ENCODE measurements around the gene FKTN. TPM values are rescaled to one million over a fixed set of nuclear protein-coding genes. Genes with fewer than 3 reads are reported as not detected.
"Not testable (repeated sequence)": the region's sequence is repeated elsewhere in the genome, so short reads cannot be mapped to it uniquely, and the experiment has no call there.

Gene FKTN
- total RNA-seq, 4 donors from 2014 or later = 6.0 to 49.6 (median 9.7) TPM

DNA sequence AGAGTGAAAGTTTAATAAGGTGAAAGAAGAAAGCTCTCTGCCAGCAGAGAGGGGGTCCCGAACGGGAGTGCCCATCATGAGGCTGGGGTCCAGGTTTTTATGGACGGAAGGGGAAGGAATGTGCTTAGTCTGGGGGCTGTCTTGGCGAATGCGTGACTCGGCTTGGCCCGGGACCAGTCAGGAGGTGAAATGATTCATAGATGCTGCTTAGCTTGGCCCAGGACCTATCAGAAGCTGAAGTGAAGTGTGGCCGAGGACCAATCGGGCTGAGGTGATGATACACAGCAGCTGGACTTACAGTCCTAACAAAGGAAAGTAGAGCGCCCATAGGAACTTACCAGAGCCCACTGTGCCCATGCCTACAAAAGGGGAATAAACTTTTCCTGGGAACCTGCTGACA lies 3.9 kb upstream of the FKTN start:
- Histone ChIP-seq H3K9me3 (no peaks in the 10 kb centered on the region), H3K4me3 (no peak overlapping the region), H3K36me3 (no peaks in the 10 kb centered on the region), H3K27me3 (no peaks in the 10 kb centered on the region), H3K27ac (no peak overlapping the region), H3K4me1 (peaks cover 12% of the 10 kb centered on the region)
- DNase-seq (ENCODE audit: low spot score in 2 of 2) = no peak
- 73% methylated on average over 10 of the region's 10 CpGs for WGBS
- no peak for TF ChIP-seq POLR2A (IDR thresholded peaks at IDR 0.05)
- TF ChIP-seq, protein P1, sequence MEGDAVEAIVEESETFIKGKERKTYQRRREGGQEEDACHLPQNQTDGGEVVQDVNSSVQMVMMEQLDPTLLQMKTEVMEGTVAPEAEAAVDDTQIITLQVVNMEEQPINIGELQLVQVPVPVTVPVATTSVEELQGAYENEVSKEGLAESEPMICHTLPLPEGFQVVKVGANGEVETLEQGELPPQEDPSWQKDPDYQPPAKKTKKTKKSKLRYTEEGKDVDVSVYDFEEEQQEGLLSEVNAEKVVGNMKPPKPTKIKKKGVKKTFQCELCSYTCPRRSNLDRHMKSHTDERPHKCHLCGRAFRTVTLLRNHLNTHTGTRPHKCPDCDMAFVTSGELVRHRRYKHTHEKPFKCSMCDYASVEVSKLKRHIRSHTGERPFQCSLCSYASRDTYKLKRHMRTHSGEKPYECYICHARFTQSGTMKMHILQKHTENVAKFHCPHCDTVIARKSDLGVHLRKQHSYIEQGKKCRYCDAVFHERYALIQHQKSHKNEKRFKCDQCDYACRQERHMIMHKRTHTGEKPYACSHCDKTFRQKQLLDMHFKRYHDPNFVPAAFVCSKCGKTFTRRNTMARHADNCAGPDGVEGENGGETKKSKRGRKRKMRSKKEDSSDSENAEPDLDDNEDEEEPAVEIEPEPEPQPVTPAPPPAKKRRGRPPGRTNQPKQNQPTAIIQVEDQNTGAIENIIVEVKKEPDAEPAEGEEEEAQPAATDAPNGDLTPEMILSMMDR (IDR thresholded peaks at IDR 0.05) = no peak

DNA sequence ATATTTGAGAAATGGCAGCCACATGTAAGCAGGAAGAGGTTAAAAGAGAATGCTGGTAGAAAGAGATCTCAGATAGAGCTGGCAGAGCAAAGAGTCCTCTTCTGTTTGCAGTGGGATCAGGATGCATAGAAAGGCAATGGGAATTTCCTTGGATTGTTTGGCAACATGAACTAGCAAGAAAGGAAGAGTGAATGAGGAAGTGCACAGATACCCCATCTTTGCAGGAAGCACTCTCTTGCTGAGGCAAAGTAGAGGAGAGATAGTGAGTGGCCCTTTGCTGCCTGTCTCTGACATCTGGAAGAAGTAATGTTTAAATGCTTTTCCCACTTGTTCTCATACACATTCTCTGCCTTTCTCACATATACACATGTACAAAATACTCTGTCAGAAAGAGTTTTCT lies 14.5 kb downstream of the FKTN start:
- H3K4me3 ChIP-seq = no peak overlapping the region
- no peaks in the 10 kb centered on the region for H3K27me3 ChIP-seq
- H3K4me1 ChIP-seq = no peaks in the 10 kb centered on the region
- H3K9me3 ChIP-seq = peaks cover 14% of the 10 kb centered on the region
- TF ChIP-seq POLR2A (IDR thresholded peaks at IDR 0.05) = no peak
- TF ChIP-seq, protein P1 (IDR thresholded peaks at IDR 0.05) = no peak
- no peak for TF ChIP-seq EP300 (IDR thresholded peaks at IDR 0.05)
- TF ChIP-seq POLR2AphosphoS5 (IDR thresholded peaks at IDR 0.05) = no peak
- no peak overlapping the region for H3K27ac ChIP-seq
- H3K36me3 ChIP-seq = peaks cover 12% of the 10 kb centered on the region
- DNase-seq (ENCODE audit: low spot score in 2 of 2) = no peak

DNA sequence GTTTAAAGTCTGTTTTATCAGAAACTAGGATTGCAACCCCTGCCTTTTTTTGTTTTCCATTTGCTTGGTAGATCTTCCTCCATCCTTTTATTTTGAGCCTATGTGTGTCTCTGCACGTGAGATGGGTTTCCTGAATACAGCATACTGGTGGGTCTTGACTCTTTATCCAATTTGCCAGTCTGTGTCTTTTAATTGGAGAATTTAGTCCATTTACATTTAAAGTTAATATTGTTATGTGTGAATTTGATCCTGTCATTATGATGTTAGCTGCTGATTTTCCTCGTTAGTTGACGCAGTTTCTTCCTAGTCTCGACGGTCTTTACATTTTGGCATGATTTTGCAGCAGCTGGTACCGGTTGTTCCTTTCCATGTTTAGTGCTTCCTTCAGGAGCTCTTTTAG lies 22.0 kb downstream of the FKTN start:
- H3K27me3 ChIP-seq; H3K4me3 ChIP-seq; H3K4me1 ChIP-seq; DNase-seq (ENCODE audit: low spot score in 2 of 2); H3K27ac ChIP-seq; H3K9me3 ChIP-seq; H3K36me3 ChIP-seq: not testable (repeated sequence)
- 97% methylated on average over 5 of the region's 6 CpGs for WGBS

DNA sequence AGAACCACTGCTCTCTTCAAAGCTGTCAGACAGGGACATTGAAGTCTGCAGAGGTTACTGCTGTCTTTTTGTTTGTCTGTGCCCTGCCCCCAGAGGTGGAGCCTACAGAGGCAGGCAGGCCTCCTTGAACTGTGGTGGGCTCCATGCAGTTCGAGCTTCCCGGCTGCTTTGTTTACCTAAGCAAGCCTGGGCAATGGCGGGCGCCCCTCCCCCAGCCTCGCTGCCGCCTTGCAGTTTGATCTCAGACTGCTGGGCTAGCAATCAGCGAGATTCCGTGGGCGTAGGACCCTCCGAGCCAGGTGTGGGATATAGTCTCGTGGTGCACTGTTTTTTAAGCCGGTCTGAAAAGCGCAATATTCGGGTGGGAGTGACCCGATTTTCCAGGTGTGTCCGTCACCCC lies 23.6 kb downstream of the FKTN start:
- not testable (repeated sequence) for H3K27ac ChIP-seq; H3K36me3 ChIP-seq; H3K27me3 ChIP-seq; H3K9me3 ChIP-seq; DNase-seq (ENCODE audit: low spot score in 2 of 2); H3K4me1 ChIP-seq; H3K4me3 ChIP-seq
- 96% methylated on average over 14 of the region's 16 CpGs for WGBS

DNA sequence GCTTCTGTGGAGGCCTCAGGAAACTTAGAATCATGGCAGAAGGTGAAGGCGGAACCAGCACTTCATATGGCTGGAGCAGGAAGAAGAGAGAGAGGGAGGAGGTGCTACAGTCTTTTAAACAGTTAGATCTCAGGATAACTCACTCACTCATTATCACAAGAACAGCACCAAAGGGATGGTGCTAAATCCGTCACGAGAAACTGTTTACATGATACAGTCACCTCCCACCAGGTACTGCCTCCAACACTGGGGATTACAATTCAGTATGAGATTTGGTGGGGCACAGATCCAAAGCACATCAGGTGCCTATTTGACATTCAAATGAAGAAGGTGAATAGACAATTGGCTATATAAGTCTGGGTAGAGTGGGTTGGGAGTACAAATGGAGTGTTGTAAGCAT lies 35.2 kb downstream of the FKTN start:
- WGBS = 100% methylated on average over 3 of the region's 3 CpGs
- no peaks in the 10 kb centered on the region for H3K4me1 ChIP-seq
- TF ChIP-seq, protein P1 (IDR thresholded peaks at IDR 0.05) = no peak
- no peak for TF ChIP-seq EP300 (IDR thresholded peaks at IDR 0.05)
- no peak for TF ChIP-seq POLR2AphosphoS5 (IDR thresholded peaks at IDR 0.05)
- TF ChIP-seq POLR2A (IDR thresholded peaks at IDR 0.05) = no peak
- no peaks in the 10 kb centered on the region for H3K9me3 ChIP-seq
- H3K27me3 ChIP-seq = no peaks in the 10 kb centered on the region
- no peak for DNase-seq (ENCODE audit: low spot score in 2 of 2)
- H3K4me3 ChIP-seq = no peak overlapping the region
- no peak overlapping the region for H3K27ac ChIP-seq
- peaks cover 13% of the 10 kb centered on the region for H3K36me3 ChIP-seq

DNA sequence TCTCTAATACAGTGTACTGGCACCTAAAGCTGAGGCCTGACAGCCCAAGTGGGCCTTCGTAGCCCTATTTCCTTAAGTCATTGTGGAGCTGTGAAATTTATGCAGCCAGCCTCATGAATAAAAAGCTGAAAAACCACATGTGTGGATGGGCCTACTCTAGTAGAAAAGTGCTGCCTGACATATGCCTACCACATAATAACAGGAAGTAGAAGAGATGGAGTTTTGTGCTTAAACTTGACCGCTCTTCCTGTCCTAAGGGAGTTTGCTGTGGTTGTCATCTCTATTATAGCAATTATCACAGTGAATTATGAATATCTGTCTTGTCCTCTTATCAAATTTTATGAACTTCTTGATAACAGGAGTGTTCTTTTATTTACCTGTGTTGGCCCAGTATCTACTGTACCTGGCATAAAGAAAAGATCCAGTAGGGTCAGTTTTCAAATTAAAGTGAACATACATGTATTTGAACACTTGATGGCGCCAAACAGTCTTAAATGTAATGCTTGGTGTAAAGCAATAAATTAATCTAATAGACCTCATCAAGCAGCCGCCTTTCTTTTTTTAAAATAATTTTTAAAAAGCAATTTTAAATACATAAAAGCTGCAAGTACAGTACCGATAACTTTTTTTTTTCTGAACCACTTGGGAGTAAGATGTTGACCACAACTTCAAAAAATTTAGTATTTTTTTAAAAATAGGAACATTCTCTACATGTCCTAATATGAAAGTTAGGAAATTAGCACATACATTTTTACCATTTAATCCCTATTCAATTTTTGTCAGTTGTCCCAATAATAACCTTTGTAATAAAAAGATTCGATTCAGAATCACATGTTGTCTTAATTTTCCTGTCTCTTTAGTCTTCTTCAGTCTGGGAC lies 51.0 kb downstream of the FKTN start:
- no peaks in the 10 kb centered on the region for H3K9me3 ChIP-seq
- H3K27ac ChIP-seq = no peak overlapping the region
- H3K27me3 ChIP-seq = no peaks in the 10 kb centered on the region
- 50% methylated on average over 6 of the region's 6 CpGs for WGBS
- peaks cover 12% of the 10 kb centered on the region for H3K36me3 ChIP-seq
- no peaks in the 10 kb centered on the region for H3K4me1 ChIP-seq
- H3K4me3 ChIP-seq = no peak overlapping the region
- DNase-seq (ENCODE audit: low spot score in 2 of 2) = no peak
- TF ChIP-seq POLR2A (IDR thresholded peaks at IDR 0.05) = no peak
- TF ChIP-seq, protein P1 (IDR thresholded peaks at IDR 0.05) = peak; percentile 17 to 26
